Fibroblast of pulmonary artery (primary cell): ENCODE results near the gene GCNT3.

Experiments used
- DNase-seq: peaks from one replicate; pipeline ENCODE4 v3.0.0-alpha.2; 2010; ENCODE audit warnings: low read depth
- H3K4me3 ChIP-seq: replicated peaks from 2 replicates; pipeline ENCODE4 v1.5.1; 2011; ENCODE audit warnings: low read depth, mild to moderate bottlenecking, control low read depth, low read length, moderate library complexity
- TF ChIP-seq, protein P1 (sequence below): IDR thresholded peaks from 2 replicates; pipeline ENCODE4 v1.5.1; 2011; ENCODE audit warnings: mild to moderate bottlenecking, control low read depth, low read length, inconsistent platforms; ENCODE audit errors: missing control alignments

The GCNT3 gene

DNA sequence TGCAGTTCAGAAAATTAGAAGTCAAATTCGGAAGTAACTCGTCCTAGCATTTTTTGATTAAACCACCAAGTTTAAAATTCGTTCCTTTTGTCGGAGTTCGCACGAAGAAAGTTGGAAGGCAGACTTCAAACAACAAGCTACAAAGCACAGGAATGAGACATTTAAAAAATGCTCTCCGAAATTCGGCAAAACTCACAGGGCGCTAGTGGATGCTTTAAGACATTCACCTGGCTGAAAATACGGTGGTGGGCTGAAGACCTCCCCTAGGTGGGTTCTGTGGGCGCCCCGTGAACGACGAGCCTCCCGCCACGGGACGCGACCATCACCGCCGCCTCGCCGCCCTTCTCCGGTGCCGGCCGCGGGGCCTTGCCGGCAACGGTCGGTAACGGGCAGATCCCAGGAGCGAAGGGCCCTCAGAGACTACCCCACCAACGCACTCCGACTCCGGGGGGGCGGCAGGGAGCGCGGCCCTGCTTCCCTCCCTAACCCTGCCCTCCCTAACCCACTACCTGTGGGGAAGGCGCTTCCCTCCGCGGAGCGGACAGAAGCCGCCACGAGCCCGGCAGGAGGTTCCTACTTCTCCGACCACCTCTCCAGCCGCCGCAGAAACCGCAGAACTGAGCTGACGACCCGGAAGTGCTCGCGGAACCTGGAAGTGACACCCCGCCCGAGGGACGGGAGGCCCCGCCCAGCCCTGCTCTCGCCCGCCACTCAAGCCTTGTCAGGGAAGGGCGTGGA is 45.5 kb downstream of the GCNT3 start, which contains the start of gene GTF2A2:
Gene GTF2A2 (minus strand): TSS at position 619 of the 738 bp plus-strand sequence. CDS start 5,238 bp downstream, outside the sequence.
- peak; percentile 94 for DNase-seq
- TF ChIP-seq, protein P1, sequence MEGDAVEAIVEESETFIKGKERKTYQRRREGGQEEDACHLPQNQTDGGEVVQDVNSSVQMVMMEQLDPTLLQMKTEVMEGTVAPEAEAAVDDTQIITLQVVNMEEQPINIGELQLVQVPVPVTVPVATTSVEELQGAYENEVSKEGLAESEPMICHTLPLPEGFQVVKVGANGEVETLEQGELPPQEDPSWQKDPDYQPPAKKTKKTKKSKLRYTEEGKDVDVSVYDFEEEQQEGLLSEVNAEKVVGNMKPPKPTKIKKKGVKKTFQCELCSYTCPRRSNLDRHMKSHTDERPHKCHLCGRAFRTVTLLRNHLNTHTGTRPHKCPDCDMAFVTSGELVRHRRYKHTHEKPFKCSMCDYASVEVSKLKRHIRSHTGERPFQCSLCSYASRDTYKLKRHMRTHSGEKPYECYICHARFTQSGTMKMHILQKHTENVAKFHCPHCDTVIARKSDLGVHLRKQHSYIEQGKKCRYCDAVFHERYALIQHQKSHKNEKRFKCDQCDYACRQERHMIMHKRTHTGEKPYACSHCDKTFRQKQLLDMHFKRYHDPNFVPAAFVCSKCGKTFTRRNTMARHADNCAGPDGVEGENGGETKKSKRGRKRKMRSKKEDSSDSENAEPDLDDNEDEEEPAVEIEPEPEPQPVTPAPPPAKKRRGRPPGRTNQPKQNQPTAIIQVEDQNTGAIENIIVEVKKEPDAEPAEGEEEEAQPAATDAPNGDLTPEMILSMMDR: no peak
- H3K4me3 ChIP-seq: peak within 1 kb of the TSS; percentile 77

DNA sequence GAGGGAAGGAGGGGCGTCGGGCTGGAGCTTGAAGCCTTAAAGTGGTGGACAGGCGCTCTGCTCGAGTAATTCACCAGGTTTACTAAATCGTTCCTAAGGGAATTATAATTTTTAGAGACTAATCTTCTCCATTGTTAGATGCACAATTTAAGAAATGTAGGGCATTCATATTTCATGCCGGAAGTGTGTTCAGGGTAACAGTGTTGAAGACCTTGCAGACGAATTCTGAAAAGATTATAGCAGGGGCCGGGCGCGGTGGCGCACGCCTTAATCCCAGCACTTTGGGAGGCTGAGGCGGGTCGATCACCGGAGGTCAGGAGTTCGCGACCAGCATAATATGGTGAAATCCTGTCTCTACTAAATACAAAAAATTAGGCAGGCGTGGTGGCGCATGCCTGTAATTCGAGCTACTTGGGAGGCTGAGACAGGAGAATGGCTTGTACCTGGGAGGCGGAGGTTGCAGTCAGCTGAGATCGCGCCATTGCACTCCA is 46.1 kb downstream of the GCNT3 start:
- TF ChIP-seq, protein P1: no peak
- DNase-seq: no peak
- peak overlapping the region; percentile 77 for H3K4me3 ChIP-seq

DNA sequence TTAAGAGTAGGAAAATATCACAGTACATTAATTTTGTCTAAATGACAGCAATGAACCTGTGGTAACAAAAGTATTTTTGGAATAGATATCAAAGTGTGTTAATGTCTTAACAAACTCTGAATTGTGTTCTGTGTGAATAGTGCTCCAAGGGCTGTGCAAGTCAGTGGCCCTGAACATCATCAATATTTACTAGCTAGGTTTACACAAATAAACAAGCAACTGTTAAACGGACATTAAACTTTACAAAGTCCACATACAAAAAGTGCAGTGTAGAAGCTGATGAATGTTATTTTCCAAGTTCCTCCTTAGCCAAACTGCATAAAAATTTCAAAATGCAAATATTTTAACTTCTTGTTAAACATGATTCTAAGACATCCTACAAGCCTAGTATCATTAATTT is 47.8 kb downstream of the GCNT3 start:
- DNase-seq: no peak
- TF ChIP-seq, protein P1: no peak
- no peak overlapping the region for H3K4me3 ChIP-seq

DNA sequence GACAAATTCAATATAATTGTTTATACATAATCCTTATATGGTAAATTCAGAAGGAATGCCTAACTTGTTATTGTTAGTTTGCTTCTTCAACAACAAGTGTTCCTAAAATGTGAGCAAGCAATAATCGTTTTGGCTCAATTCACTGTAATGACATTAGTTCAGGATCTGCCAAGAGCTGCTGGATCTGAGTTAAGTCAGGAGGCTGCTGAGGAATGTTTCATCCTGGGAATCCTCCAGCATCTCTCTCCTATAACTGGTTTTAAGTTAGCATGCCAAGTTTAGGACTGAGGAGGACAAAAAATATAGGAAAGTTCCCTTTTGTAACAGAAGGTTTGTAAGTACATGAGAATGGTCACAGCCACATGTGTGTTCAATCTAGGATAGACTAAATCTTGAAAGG is 50.7 kb downstream of the GCNT3 start:
- no peak overlapping the region for H3K4me3 ChIP-seq
- peak; percentile 46 for DNase-seq
- TF ChIP-seq, protein P1: no peak

DNA sequence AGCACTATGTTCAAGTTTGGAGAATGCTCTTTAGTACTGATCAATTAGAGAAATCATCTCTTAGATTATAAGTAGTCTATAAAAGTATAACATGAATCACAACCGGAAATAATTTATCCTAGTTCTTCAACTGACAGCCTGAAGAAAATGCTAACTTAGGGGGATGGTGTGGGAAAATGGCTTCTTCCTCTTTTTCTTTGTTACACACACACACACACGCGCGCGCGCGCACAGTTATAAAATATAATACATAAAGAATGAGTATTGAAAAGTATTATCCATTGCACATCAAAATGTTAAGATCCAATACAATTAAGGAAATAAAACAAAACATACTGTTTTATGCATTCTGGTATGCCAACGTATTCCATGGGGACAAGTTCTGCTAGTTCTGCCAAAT is 57.0 kb downstream of the GCNT3 start:
- TF ChIP-seq, protein P1: no peak
- no peak overlapping the region for H3K4me3 ChIP-seq
- no peak for DNase-seq
